Kidney (tissue), 22 donors: ENCODE measurements around the gene DTNBP1. TPM values are rescaled to one million over a fixed set of nuclear protein-coding genes. Genes with fewer than 3 reads are reported as not detected.

Source experiments
- DNase-seq, 5 donors: peaks; one replicate each; pipeline ENCODE4 v3.0.0-alpha.2; 2013 to 2020
- FAIRE-seq: peaks from 2 replicates; lab custom pipeline; 2012; peaks lifted over from hg19 to GRCh38; lab: Jason Lieb, UNC
- H3K27ac ChIP-seq, 2 donors: one replicate each; pipeline ENCODE4 v1.7.0; 2013; ENCODE audit warnings: low read depth in 2 of 2, low read length in 2 of 2, inconsistent platforms in 1 of 2
- H3K27me3 ChIP-seq: one replicate; pipeline ENCODE4 v1.7.1; 2013; ENCODE audit warnings: low read length, inconsistent platforms; ENCODE audit not compliant: control insufficient read depth, insufficient read depth
- H3K36me3 ChIP-seq, 3 donors: one replicate each; pipeline versions ENCODE4 v1.7.0 to v1.7.1; 2013; ENCODE audit warnings: low read length in 3 of 3, control low read depth in 1 of 3, inconsistent platforms in 1 of 3; ENCODE audit not compliant: insufficient read depth in 3 of 3, control insufficient read depth in 2 of 3
- H3K4me1 ChIP-seq, 3 donors: one replicate each; pipeline versions ENCODE4 v1.7.0 to v1.7.1; 2013; ENCODE audit warnings: low read length in 3 of 3, inconsistent platforms in 1 of 3, low read depth in 1 of 3; ENCODE audit not compliant: control insufficient read depth in 2 of 3, insufficient read depth in 2 of 3
- H3K4me3 ChIP-seq, 3 donors: one replicate each; pipeline versions ENCODE4 v1.7.0 to v1.8.1; 2013; ENCODE audit warnings: low read length in 3 of 3, control low read depth in 1 of 3, inconsistent platforms in 1 of 3
- H3K9ac ChIP-seq, 3 donors: one replicate each; pipeline versions ENCODE4 v1.7.0 to v1.7.1; 2013; ENCODE audit warnings: low read length in 3 of 3, control low read depth in 1 of 3, inconsistent platforms in 1 of 3
- H3K9me3 ChIP-seq, 3 donors: one replicate each; pipeline versions ENCODE4 v1.7.0 to v1.7.1; 2013; ENCODE audit warnings: low read length in 3 of 3, control low read depth in 1 of 3, inconsistent platforms in 1 of 3; ENCODE audit not compliant: control insufficient read depth in 2 of 3, insufficient read depth in 1 of 3
- intact Hi-C: fragments of 100-400 bp; cut with DNase I; formaldehyde crosslinking; loops from one replicate; pipeline ENCODE4 v1.11.1; 2022
- long read RNA-seq, 10 donors: library from polyadenylated mRNA in 1 of 10; unstranded in 1 of 10; transcript quantifications; one replicate each; pipeline ENCODE4 v2.0.0 and lab custom pipeline, GENCODE V29; 2021 to 2026
- polyA plus RNA-seq: library from polyadenylated mRNA; stranded (reverse); fragments of 350-450 nt; fragmentation: Illumina TruSeq; extraction: RNeasy Lipid Tissue Mini Kit (QIAGEN cat#74804); gene quantifications from one replicate; pipeline ENCODE4 v1.2.3, GENCODE V29; 2014; ENCODE audit warnings: low read depth, low replicate concordance; ENCODE audit not compliant: insufficient read depth
- total RNA-seq: library from RNA; stranded (reverse); fragmentation: NEBNext Ultra II Directional; extraction: Animal tissue kit (Norgen Biotek cat#: 25700); gene quantifications from one replicate; pipeline ENCODE4 v1.2.1, GENCODE V29; 2021
- TF ChIP-seq, protein P1 (sequence below): IDR thresholded peaks from 3 replicates; pipeline ENCODE4 v1.5.1; 2012; ENCODE audit warnings: mild to moderate bottlenecking, moderate library complexity, borderline replicate concordance; ENCODE audit not compliant: insufficient read depth; ENCODE audit errors: extremely low read depth
- donor health status: control.
- donor health status: control.
- donor health status: control.
- donor health status: control.
- donor health status: control.
- donor health status: DM: yes; HTN: yes; CAD: no.
- donor health status: Normal renal cell carcinoma (clear cell type).

The DTNBP1 gene, protein sequence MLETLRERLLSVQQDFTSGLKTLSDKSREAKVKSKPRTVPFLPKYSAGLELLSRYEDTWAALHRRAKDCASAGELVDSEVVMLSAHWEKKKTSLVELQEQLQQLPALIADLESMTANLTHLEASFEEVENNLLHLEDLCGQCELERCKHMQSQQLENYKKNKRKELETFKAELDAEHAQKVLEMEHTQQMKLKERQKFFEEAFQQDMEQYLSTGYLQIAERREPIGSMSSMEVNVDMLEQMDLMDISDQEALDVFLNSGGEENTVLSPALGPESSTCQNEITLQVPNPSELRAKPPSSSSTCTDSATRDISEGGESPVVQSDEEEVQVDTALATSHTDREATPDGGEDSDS
- total RNA-seq (25.2 TPM), polyA plus RNA-seq (36.2 TPM)
- long read RNA-seq, donor 1, partial matches to known transcripts = 0 of 2 reads
- long read RNA-seq, donor 1, other reads (novel, unspliced or antisense) = 0 of 2 reads
- long read RNA-seq, donor 2 = 0 reads
- long read RNA-seq, donor 3, partial matches to known transcripts = 0 of 9 reads
- long read RNA-seq, donor 3, other reads (novel, unspliced or antisense) = 5 of 9 reads
- long read RNA-seq, donor 4, partial matches to known transcripts = 0 of 3 reads
- long read RNA-seq, donor 4, other reads (novel, unspliced or antisense) = 0 of 3 reads
- long read RNA-seq, donor 5 = 0 reads
- long read RNA-seq, donor 6, transcript DTNBP1-202 (10 exons, 1,403 nt) = major isoform, 5 of 14 reads
- long read RNA-seq, donor 6, partial matches to known transcripts = 8 of 14 reads
- long read RNA-seq, donor 6, other reads (novel, unspliced or antisense) = 0 of 14 reads
- long read RNA-seq, donor 7, transcript DTNBP1-202 (10 exons, 1,403 nt) = major isoform, 18 of 33 reads
- long read RNA-seq, donor 7, partial matches to known transcripts = 3 of 33 reads
- long read RNA-seq, donor 7, other reads (novel, unspliced or antisense) = 9 of 33 reads
- long read RNA-seq, donor 8, partial matches to known transcripts = 0 of 2 reads
- long read RNA-seq, donor 8, other reads (novel, unspliced or antisense) = 0 of 2 reads
- long read RNA-seq, donor 9, partial matches to known transcripts = 0 of 3 reads
- long read RNA-seq, donor 9, other reads (novel, unspliced or antisense) = 0 of 3 reads
- long read RNA-seq, donor 10, partial matches to known transcripts = 0 of 3 reads
- long read RNA-seq, donor 10, other reads (novel, unspliced or antisense) = 0 of 3 reads

DNA sequence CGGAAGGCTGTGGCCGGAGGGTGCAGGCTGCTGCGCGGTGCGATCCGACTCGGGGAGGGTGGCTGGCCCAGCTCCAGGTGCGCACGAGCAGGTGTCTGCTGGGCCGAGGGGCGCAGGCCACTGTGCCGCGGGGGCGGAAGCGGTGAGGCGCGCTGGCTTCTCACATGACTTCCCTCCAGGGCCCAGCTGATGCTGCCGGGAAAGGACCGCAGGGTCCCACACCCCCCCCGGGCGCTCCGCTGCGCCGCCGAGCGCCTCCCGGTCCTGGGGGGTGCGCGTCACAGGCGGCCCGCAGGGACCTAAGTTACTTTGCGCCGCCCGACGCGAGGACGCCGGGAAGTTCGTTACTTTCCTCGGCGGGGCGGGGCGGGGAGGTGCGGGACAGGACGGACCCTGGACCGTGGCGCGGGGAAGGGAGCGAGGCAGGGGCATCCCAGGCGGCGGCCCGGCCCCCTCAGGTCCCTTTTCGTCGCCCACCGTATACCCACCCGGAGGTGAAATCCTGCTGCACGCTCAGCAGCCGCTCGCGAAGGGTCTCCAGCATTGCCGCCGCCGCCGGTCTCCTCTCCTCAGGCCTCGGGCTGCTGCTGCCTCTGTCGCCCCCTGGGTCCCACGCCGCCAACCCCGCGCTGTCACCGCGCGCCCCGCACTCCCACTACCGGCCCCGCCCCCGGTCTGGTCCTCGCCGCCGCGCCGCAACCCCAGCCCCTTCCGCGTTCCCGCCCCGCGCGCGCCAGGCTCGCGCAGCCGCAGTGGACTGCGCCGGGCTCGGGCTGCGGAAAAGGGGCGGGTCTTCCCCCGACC, at the start of gene DTNBP1:
DTNBP1 (minus strand) TSS at position 703 of the 804 bp plus-strand sequence; CDS start at position 544, 159 bp downstream.
- H3K36me3 ChIP-seq = no peaks in the 10 kb centered on the region
- peaks cover 0 to 6% (median 3%) of the 10 kb centered on the region in 3 donors for H3K4me1 ChIP-seq
- TF ChIP-seq, protein P1, sequence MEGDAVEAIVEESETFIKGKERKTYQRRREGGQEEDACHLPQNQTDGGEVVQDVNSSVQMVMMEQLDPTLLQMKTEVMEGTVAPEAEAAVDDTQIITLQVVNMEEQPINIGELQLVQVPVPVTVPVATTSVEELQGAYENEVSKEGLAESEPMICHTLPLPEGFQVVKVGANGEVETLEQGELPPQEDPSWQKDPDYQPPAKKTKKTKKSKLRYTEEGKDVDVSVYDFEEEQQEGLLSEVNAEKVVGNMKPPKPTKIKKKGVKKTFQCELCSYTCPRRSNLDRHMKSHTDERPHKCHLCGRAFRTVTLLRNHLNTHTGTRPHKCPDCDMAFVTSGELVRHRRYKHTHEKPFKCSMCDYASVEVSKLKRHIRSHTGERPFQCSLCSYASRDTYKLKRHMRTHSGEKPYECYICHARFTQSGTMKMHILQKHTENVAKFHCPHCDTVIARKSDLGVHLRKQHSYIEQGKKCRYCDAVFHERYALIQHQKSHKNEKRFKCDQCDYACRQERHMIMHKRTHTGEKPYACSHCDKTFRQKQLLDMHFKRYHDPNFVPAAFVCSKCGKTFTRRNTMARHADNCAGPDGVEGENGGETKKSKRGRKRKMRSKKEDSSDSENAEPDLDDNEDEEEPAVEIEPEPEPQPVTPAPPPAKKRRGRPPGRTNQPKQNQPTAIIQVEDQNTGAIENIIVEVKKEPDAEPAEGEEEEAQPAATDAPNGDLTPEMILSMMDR = no peak
- no peaks in the 10 kb centered on the region for H3K9me3 ChIP-seq
- intact Hi-C loops = no loop called here
- DNase-seq (peak; percentile 86 to 94 (median 90)), FAIRE-seq (no peak)
- H3K9ac ChIP-seq = peak within 1 kb of the TSS; percentile 21 to 80 (median 79)
- no peaks in the 10 kb centered on the region for H3K27me3 ChIP-seq
- H3K4me3 ChIP-seq = peak within 1 kb of the TSS; percentile 53 to 79 (median 77)
- H3K27ac ChIP-seq = peak within 1 kb of the TSS; percentile 79 to 80

DNA sequence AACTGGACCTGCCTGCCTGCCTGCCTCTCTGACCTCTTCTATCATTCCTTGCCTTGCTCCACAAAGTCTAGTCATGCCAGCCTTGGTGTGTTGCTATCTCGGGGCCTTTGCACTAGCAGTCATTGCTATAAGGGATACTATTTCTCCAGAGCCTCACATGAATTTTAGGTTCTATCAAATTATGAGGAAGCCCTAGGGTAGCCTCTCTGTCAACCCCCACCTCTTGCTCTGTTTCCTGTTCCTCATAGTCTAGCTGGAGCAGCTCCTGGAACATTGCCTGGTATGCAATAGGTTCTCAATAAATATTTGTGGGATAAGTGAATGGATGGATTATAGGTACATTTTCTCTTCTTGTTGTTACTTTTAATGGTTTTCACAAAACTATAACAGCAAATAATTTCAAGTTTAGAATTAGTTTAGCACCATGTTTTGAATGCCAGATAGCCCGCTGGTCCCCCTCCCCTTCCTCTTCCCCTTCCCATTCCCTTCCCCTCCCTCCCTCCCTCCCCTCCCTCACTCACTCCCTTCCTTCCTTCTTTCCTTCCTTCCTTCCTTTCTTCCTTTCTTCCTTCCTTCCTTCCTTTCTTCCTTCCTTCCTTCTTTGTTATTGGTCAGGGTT, 46.9 kb upstream of the DTNBP1 start:
- DNase-seq = no peak
- Histone ChIP-seq H3K4me1 (no peaks in the 10 kb centered on the region), H3K9me3 (no peaks in the 10 kb centered on the region), H3K9ac (no peak overlapping the region), H3K27ac (no peak overlapping the region), H3K36me3 (no peaks in the 10 kb centered on the region), H3K27me3 (no peaks in the 10 kb centered on the region), H3K4me3 (no peak overlapping the region)
- FAIRE-seq = no peak
- TF ChIP-seq, protein P1 = no peak
- intact Hi-C loops = no loop called here

DNA sequence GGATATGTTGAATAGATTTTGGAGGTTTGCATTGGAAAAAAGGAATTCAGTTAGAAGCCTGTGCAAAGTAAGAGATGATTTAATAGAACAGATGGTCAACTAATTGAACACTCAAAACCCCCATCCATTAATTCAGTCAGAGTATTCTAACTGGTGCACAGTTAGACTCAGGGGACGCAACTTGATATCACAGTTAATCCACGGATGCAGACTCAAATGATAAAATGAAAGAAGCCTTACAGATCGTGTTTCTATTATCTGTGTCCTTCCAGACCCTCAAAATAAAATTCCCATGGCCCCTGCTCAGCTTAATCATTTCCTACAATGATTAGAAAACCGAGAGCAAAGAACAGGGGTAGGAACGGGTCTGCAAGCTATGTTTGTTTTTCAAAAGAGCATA, 45.4 kb upstream of the DTNBP1 start:
- Histone ChIP-seq H3K4me1 (no peaks in the 10 kb centered on the region), H3K9ac (no peak overlapping the region), H3K27me3 (no peaks in the 10 kb centered on the region), H3K9me3 (no peaks in the 10 kb centered on the region), H3K27ac (no peak overlapping the region), H3K36me3 (no peaks in the 10 kb centered on the region), H3K4me3 (no peak overlapping the region)
- TF ChIP-seq, protein P1 = no peak
- FAIRE-seq (no peak), DNase-seq (no peak)
- intact Hi-C loops = no loop called here
